KMS-11 (cell line): ENCODE measurements around the gene FAM227A.

Source experiments
- H2AFZ ChIP-seq: fragments of 200-600 bp; sonication (generic); 2 replicates; pipeline ENCODE4 v1.6.1; 2016; ENCODE audit warnings: antibody characterized with exemption, mixed run types, low read depth
- H3K27ac ChIP-seq: fragments of 200-600 bp; sonication (generic); 2 replicates; pipeline ENCODE4 v1.6.1; 2016; ENCODE audit warnings: mild to moderate bottlenecking, mixed run types
- H3K27me3 ChIP-seq: fragments of 200-600 bp; sonication (generic); 2 replicates; pipeline ENCODE4 v1.6.1; 2017; ENCODE audit warnings: mild to moderate bottlenecking, low read depth, mixed run types, moderate library complexity; ENCODE audit not compliant: insufficient read depth
- H3K36me3 ChIP-seq: fragments of 200-600 bp; sonication (generic); 2 replicates; pipeline ENCODE4 v1.6.1; 2017; ENCODE audit warnings: mild to moderate bottlenecking, mixed run types; ENCODE audit not compliant: insufficient read depth
- H3K4me1 ChIP-seq: fragments of 200-600 bp; sonication (generic); 2 replicates; pipeline ENCODE4 v1.6.1; 2016; ENCODE audit warnings: mild to moderate bottlenecking, low read depth, mixed run types; ENCODE audit not compliant: poor library complexity, severe bottlenecking
- H3K4me2 ChIP-seq: fragments of 200-600 bp; sonication (generic); 2 replicates; pipeline ENCODE4 v1.7.0; 2016; ENCODE audit warnings: mild to moderate bottlenecking, mixed run types
- H3K4me3 ChIP-seq: fragments of 200-600 bp; sonication (generic); IDR thresholded peaks from 2 replicates; pipeline ENCODE4 v1.6.1; 2017; ENCODE audit warnings: low read depth, low read length, mixed read lengths; ENCODE audit not compliant: insufficient read depth
- H3K79me2 ChIP-seq: fragments of 200-600 bp; sonication (generic); 2 replicates; pipeline ENCODE4 v1.6.1; 2016; ENCODE audit warnings: low read depth, mixed run types; ENCODE audit not compliant: insufficient read depth
- H3K9ac ChIP-seq: fragments of 200-600 bp; sonication (generic); 2 replicates; pipeline ENCODE4 v1.6.1; 2016; ENCODE audit warnings: mild to moderate bottlenecking, mixed run types
- H4K20me1 ChIP-seq: fragments of 200-600 bp; sonication (generic); 2 replicates; pipeline ENCODE4 v1.6.1; 2016; ENCODE audit warnings: mild to moderate bottlenecking, mixed run types; ENCODE audit not compliant: insufficient read depth
- CTCF ChIP-seq: fragments of 200-600 bp; sonication (generic); conservative IDR thresholded peaks from 2 replicates; pipeline ENCODE4 v1.6.1; 2017; ENCODE audit warnings: low read depth, mild to moderate bottlenecking, antibody characterized with exemption, low read length, moderate library complexity, mixed read lengths

Gene FAM227A

GRCh38 chr22:38655519-38656255, 505 bp downstream of the FAM227A start:
- peak overlapping the region; percentile 75 for H3K4me3 ChIP-seq
- no peak for TF ChIP-seq CTCF
- peak overlapping the region; percentile 86 for H2AFZ ChIP-seq
- H3K4me1 ChIP-seq: peaks cover 17% of the 10 kb centered on the region
- H3K4me2 ChIP-seq: peak overlapping the region; percentile 70
- H4K20me1 ChIP-seq: no peaks in the 10 kb centered on the region
- peak overlapping the region; percentile 83 for H3K27ac ChIP-seq
- no peaks in the 10 kb centered on the region for H3K27me3 ChIP-seq
- peak overlapping the region; percentile 90 for H3K9ac ChIP-seq
- no peaks in the 10 kb centered on the region; the same call in 1 of the 2 replicates for H3K79me2 ChIP-seq
- no peaks in the 10 kb centered on the region for H3K36me3 ChIP-seq

- Histone ChIP-seq H3K9ac (no peak overlapping the region), H3K36me3 (no peaks in the 10 kb centered on the region), H4K20me1 (no peaks in the 10 kb centered on the region), H3K4me2 (no peak overlapping the region), H3K27ac (no peak overlapping the region), H2AFZ (no peak overlapping the region), H3K27me3 (no peaks in the 10 kb centered on the region), H3K4me1 (peaks cover 17% of the 10 kb centered on the region), H3K4me3 (no peak overlapping the region), H3K79me2 (no peaks in the 10 kb centered on the region; the same call in 1 of the 2 replicates)
- TF ChIP-seq CTCF: no peak
Observed at GRCh38 chr22:38653741-38654140, 2.5 kb downstream of the FAM227A start.

- Histone ChIP-seq H3K27ac (no peak overlapping the region), H2AFZ (no peak overlapping the region)
Observed at GRCh38 chr22:38652859-38653258, 3.3 kb downstream of the FAM227A start.

GRCh38 chr22:38649841-38650522, 6.2 kb downstream of the FAM227A start:
- no peaks in the 10 kb centered on the region; the same call in 1 of the 2 replicates for H3K27me3 ChIP-seq
- no peaks in the 10 kb centered on the region for H3K79me2 ChIP-seq
- peaks cover under 1% of the 10 kb centered on the region for H3K4me1 ChIP-seq
- no peak overlapping the region for H3K4me3 ChIP-seq
- H3K9ac ChIP-seq: no peak overlapping the region
- H3K36me3 ChIP-seq: no peaks in the 10 kb centered on the region
- H4K20me1 ChIP-seq: no peaks in the 10 kb centered on the region
- H3K4me2 ChIP-seq: no peak overlapping the region
- H3K27ac ChIP-seq: no peak overlapping the region
- no peak for TF ChIP-seq CTCF
- H2AFZ ChIP-seq: no peak overlapping the region

More at GRCh38 chr22:38652859-38653258, 3.3 kb downstream of the FAM227A start:
- no peaks in the 10 kb centered on the region for H3K27me3 ChIP-seq
- no peak overlapping the region for H3K4me3 ChIP-seq
- H3K9ac ChIP-seq: no peak overlapping the region
- H3K36me3 ChIP-seq: no peaks in the 10 kb centered on the region
- no peaks in the 10 kb centered on the region for H4K20me1 ChIP-seq
- TF ChIP-seq CTCF: no peak
- peaks cover 12% of the 10 kb centered on the region for H3K4me1 ChIP-seq
- no peaks in the 10 kb centered on the region; the same call in 1 of the 2 replicates for H3K79me2 ChIP-seq
- H3K4me2 ChIP-seq: no peak overlapping the region
